Neural progenitor cell (in vitro differentiated cells): ENCODE measurements around the gene LDLRAD4.
"Not testable (repeated sequence)": the region's sequence is repeated elsewhere in the genome, so short reads cannot be mapped to it uniquely, and the experiment has no call there.

Experiments
- EZH2 ChIP-seq: fragments of 200-600 bp; sonication (generic); IDR thresholded peaks from 2 replicates; pipeline ENCODE4 v1.6.1; 2017; ENCODE audit warnings: antibody characterized with exemption, mild to moderate bottlenecking, moderate library complexity
- TF ChIP-seq, protein P1 (sequence below): fragments of 200-600 bp; sonication (generic); IDR thresholded peaks from 2 replicates; pipeline ENCODE4 v1.5.1; 2017; ENCODE audit warnings: antibody characterized with exemption, mild to moderate bottlenecking

DNA sequence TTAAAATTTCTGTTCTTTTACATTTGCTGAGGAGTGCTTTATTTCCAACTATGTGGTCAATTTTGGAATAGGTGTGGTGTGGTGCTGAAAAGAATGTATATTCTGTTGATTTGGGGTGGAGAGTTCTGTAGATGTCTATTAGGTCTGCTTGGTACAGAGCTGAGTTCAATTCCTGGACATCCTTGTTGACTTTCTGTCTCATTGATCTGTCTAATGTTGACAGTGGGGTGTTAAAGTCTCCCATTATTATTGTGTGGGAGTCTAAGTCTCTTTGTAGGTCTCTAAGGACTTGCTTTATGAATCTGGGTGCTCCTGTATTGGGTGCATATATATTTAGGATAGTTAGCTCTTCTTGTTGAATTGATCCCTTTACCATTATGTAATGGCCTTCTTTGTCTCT is 127.9 kb downstream of the LDLRAD4 start:
- TF ChIP-seq, protein P1, sequence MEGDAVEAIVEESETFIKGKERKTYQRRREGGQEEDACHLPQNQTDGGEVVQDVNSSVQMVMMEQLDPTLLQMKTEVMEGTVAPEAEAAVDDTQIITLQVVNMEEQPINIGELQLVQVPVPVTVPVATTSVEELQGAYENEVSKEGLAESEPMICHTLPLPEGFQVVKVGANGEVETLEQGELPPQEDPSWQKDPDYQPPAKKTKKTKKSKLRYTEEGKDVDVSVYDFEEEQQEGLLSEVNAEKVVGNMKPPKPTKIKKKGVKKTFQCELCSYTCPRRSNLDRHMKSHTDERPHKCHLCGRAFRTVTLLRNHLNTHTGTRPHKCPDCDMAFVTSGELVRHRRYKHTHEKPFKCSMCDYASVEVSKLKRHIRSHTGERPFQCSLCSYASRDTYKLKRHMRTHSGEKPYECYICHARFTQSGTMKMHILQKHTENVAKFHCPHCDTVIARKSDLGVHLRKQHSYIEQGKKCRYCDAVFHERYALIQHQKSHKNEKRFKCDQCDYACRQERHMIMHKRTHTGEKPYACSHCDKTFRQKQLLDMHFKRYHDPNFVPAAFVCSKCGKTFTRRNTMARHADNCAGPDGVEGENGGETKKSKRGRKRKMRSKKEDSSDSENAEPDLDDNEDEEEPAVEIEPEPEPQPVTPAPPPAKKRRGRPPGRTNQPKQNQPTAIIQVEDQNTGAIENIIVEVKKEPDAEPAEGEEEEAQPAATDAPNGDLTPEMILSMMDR, result not testable (repeated sequence)
- not testable (repeated sequence) for TF ChIP-seq EZH2
